ENCODE results near the gene GPR139.

GPR139 gene

DNA sequence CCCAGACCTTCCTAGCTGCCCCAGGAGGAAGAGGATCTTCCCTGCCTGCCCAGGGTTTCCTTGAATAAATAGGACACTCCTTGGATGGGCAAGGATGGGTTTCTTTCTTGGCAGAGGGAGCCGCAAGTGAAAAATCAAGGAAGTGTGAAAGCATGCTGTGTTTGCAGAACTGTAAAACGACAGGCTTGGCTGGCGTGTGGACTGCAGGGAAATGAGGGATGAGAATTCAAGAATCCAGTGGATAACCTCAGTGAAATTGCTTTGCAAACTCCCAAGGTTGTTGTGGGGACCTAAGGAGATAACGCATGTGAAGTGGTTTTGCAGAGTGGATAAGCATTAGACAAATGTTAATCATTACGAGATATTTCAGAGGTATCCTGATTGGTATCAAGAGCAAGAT is 20.4 kb downstream of the GPR139 start:
- DNase-seq (ENCODE audit: low spot score): no peak

GRCh38 chr16:20051611-20052010 is 22.1 kb downstream of the GPR139 start:
- no peak for DNase-seq (ENCODE audit: low spot score)

DNA sequence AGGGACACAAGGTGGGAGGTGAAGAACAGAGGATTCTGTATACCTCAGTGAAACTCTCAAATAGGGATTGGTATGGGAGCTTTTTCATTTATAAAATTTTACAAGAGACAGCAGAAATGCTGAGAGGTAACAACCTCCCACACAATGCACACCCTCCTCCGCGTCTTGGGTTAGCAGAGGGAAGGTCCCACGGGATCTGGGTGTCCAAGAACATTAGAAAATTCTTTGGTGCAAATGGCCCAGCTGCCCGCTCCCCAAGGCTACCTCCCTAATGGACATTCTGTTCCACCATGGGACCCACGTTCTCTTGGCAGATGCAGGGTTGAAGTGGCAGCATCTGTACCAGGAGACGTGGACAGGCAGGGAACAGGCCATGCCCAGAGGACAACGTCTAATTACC is 22.5 kb downstream of the GPR139 start:
- no peak for DNase-seq (ENCODE audit: low spot score)

- DNase-seq (ENCODE audit: low spot score): no peak
Measured at GRCh38 chr16:20049831-20050230, 23.9 kb downstream of the GPR139 start.

DNA sequence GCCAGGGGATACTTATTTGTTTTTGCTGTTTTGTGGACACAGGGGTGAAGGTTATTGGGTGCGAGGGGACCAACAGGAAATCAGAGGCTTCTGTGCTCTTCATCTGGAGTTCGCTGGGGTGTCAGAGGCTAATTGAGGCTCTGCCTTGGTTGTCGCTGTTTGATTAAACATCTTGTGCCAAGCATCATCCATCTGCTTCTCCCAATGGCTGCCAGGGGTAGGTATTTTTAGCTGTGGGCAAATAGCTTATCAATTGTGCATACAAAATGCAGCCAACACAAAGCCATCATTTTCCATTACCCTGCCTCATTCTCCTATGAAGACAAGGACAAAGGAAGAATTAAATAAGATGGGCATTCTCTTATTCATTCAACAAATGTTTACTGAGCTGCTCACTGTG is 27.8 kb downstream of the GPR139 start:
- no peak for DNase-seq (ENCODE audit: low spot score)

DNA sequence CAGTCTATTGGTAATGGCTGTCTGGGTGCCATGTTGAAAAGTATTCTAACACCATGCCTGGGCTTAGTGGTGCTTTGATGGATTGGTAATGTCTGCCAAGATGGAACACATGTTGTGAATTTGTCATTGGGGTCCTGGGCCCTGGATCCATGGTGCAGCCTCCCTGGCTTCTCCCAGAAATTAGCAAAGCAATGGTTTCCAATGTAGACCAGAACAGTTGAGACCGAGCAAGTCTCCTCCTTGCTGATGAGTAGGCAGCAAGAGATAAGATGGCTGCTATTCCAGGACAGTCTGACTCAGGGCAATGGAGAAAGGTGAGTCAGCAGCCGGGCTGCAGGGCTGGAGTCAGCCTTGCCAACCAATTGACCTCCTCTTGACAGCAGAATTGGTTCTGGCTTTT is 30.8 kb downstream of the GPR139 start:
- DNase-seq (ENCODE audit: low spot score): no peak

- DNase-seq (ENCODE audit: low spot score): no peak
Measured at GRCh38 chr16:20041924-20042596, 31.6 kb downstream of the GPR139 start.

- DNase-seq (ENCODE audit: low spot score): no peak
Measured at GRCh38 chr16:20040011-20040410, 33.7 kb downstream of the GPR139 start.

GRCh38 chr16:20029611-20030010 is 44.1 kb downstream of the GPR139 start:
- DNase-seq (ENCODE audit: low spot score): no peak

DNA sequence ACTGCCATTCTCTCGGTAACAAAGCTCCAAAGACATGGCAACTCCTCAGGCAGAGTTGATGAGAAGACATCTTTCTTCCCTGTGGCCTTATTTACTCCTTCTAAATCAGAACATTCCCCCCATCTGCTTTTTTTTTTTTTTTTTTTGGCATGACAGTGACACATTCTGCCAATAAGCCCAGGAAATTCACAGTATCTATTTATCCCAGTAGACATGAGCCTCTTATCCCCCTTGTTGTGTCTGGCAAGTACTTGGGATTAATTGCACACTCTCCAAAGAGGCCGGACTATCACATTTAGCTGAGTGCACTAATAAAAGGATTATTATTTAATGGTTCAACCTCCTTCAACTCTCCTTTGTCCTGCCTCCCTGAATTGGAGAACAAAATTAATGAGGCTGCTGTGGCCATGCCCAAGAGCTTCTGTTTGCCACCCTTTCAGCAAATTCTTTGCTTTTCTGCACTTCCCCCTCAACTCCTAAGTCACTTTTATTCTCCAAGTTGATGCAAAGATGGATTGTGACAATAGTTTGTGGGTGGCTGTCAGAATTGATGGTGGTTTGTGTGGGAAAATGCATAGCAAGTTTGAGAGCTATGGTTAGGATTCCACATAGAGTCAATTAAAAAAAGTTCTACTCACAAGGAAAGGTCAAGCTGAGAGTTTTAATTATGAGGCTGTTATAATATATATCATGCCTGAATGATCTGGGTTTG is 47.2 kb downstream of the GPR139 start:
- no peak for DNase-seq (ENCODE audit: low spot score)

DNA sequence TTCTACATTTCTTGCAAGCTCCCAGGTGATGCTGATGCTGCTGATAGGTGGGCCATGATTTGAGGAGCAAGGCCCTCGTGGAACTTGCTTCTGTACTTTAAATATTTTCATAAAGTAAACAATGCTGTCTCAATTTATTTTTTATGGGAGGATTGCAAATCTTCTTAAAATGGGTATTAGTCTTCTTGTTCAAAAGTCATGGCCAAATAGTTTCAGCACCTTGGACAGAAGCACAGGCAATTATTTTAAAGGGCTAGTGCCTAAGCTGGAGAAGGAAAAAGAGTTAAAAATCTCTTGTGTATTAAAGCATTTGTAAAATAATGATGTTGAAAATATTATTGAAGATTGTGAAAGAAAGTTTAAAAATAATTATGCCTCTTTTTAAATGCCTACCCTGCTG is 50.5 kb downstream of the GPR139 start:
- no peak for DNase-seq (ENCODE audit: low spot score)

GRCh38 chr16:20020976-20021375 is 52.7 kb downstream of the GPR139 start:
- no peak for DNase-seq (ENCODE audit: low spot score)

- DNase-seq (ENCODE audit: low spot score): no peak
Measured at GRCh38 chr16:20020083-20020482, 53.6 kb downstream of the GPR139 start.

DNA sequence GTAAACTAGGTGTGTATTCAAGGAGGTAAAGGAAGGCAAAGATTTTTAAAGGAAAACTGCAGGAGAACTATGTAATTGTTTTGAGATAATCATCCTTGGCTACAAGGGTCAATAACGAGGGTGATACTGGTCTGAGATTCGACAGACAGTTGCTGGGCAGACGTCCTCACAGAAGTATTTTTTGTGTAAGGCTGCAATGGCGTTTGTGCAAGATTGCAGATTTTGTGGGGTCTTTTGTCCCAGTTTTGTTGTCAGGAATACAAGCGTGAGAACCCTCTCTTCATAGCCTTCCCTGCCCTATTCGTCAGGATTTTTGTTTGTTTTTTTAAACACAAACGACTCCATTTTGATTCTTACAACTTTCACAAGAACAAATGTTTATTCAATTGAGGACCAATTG is 57.5 kb downstream of the GPR139 start:
- DNase-seq (ENCODE audit: low spot score): no peak

DNA sequence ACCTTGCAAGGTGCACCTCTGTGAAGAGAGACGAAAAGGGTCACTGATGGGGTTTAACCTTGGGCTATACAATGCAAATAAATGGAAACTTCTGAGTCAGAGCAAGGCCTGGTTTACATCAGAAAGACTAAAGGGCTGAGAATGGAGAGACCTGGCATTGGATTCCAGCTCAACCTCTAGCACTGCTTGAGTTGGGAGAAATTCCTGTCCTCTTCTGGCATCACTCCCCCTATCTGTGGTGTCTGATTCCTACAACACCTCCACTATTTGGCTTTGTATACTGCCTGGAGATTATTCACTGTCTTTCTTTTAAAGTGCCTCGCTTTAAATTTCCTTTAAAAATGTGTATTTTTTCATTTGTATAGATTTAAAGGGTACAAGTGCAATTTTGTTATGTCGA is 68.8 kb downstream of the GPR139 start:
- DNase-seq (ENCODE audit: low spot score): no peak

GRCh38 chr16:20002936-20003335 is 70.8 kb downstream of the GPR139 start:
- DNase-seq (ENCODE audit: low spot score): no peak

DNA sequence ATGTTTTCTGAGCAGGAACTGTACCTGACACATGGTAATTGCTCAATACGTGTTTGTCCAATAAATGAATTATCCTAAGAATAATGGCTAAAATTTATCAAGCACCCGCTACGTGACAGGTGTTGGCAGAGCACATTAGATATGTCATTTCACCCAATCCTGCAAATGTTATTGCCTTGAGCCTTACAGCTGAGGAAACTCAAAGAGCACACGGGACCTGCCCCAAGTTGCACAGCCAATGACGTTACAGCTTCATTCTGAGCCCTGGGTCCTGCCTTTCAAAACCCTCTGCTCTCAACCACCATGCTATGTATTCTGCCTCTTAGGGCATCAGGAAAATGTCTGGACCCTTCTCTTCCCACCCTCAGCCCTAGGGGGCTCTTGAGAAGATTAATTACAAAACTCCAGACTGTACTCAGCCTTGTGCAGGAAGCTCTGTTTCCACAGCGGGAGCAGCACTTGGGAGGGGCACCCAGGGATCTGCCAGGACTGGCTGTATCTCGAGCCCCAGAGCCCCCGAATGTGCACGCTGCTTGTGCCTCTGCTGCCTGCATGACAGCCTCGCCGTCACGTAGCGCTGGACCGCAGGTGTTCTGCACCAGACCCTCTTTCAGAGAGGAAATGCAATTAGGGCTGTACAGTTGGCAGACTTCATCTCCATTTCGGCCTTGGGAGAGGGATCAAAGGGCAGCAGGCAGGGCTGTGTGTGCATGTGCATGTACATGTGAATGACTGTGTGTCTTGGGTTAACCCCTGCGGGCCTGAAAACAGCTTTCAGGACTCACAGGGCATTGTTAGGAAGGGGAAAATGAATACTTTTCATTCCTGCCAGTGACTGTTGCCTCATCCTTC is 71.6 kb downstream of the GPR139 start:
- no peak for DNase-seq (ENCODE audit: low spot score)

- DNase-seq (ENCODE audit: low spot score): no peak
Measured at GRCh38 chr16:19997734-19998133, 76.0 kb downstream of the GPR139 start.

GRCh38 chr16:19997264-19997663 is 76.4 kb downstream of the GPR139 start:
- no peak for DNase-seq (ENCODE audit: low spot score)

- no peak for DNase-seq (ENCODE audit: low spot score)
Measured at GRCh38 chr16:19994466-19995170, 79.1 kb downstream of the GPR139 start.

DNA sequence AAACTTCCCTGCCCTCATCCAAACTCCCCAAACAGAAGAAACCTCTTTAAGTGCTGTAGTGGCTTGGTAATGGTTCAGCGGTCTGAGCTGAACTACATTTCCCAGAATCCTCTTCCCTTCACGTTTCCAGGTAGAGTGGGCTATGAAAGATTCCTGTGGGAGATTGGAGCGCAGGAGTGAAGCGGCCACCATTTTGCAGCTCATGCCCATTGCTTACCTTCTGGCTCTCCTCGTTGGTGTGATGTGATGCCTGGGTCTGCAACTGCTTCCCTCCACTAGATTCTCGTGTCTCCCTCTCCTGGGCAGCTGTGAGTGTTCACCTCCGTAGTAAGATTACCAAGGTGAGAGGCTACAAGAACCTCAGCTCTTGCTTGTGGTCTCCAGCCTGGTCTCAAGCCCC is 82.1 kb downstream of the GPR139 start:
- no peak for DNase-seq (ENCODE audit: low spot score)

GRCh38 chr16:19984135-19984534 is 89.6 kb downstream of the GPR139 start:
- DNase-seq (ENCODE audit: low spot score): no peak
